HG03521 (cell line): ENCODE measurements around the gene HOOK2.
"Not testable (repeated sequence)": the region's sequence is repeated elsewhere in the genome, so short reads cannot be mapped to it uniquely, and the experiment has no call there.

Experiments used
- ATAC-seq: cut with Tn5 transposase; IDR thresholded peaks from one replicate; pipeline ENCODE4 v1.9.1; 2021; ENCODE audit warnings: mild to moderate bottlenecking, moderate library complexity; ENCODE audit not compliant: unreplicated experiment

The HOOK2 gene

DNA sequence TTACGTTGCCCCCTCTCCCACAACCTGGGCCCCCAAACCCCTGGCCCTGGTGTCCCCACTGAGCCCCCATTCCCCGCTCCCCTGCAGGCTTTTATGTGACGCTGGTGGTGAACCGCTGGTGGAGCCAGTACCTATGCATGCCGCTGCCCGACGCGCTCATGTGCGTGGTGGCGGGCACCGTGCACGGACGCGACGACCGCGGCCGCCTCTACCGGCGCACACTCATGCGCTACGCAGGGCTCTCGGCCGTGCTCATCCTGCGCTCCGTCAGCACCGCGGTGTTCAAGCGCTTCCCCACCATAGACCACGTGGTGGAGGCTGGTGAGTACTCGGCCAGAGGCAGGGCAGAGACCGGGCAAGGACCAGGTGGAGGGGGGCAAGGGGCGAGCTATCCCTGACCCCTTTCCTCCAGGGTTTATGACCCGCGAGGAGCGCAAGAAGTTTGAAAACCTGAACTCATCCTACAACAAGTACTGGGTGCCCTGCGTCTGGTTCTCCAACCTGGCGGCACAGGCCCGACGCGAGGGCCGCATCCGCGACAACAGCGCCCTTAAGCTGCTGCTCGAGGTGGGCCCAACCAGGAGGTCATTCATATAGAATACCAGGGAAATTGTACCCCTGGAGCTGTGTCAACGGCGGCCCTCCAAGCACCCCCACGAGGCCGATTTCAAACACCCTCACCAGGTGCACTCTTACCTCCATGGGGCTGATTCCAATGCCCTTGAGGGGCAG, 20.7 kb downstream of the HOOK2 start:
- no peak for ATAC-seq

DNA sequence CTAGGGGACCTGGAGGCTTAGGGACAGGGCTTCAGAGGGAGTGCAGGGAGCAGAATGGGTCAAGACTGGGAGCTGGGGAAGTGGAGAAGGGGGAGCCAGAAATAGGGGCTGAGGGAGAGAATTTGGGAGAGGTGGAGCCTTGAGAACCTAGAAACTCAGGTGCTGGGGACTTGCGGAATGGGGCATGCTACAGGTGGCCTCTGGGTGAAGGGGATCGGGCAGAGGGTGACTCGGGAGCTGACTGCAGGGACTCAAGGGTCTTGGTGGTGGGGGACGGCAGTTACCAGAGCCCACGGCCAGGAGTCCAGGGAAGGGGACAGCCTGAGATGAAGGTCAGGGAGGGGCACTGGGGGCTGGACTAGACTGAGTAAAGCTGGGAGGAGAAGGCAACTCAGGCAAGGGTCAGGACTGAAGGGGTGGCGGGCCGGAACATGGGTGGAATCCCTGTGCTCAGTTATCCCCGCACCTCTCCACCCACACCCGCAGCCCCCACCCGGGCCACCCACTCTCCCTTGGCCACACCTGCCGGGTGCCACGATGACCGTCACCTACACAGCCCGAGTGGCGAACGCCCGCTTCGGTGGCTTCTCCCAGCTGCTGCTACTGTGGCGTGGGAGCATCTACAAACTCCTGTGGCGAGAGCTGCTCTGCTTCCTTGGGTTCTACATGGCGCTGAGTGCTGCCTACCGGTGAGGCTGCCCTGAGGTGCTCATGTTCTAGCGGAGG, 23.1 kb downstream of the HOOK2 start:
- no peak for ATAC-seq

GRCh38 chr19:12751635-12752034, 23.7 kb downstream of the HOOK2 start, which contains the start of gene BEST2:
Gene BEST2 (plus strand): TSS chr19:12751791. CDS start chr19:12752593, 802 bp downstream.
- ATAC-seq = no peak

DNA sequence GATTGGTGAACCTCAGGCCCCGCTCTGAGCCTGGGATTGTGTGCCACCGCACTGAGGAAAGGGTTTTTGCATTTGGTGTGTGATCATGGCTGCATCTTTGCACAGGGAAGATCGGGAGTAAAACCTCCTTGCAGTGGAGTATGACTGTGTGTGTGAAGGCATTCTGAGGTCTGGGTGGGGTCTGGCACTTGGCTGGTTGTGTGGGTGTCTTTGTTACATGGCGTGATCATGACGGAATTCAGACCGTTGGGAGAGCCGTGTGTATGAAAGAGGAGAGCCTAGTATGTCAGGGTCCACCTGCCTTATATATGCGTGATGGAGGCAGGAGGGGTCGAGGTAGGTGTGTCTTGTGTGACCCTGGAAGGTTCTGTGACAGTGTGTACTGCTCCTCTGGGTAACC, 24.5 kb downstream of the HOOK2 start:
- no peak for ATAC-seq

DNA sequence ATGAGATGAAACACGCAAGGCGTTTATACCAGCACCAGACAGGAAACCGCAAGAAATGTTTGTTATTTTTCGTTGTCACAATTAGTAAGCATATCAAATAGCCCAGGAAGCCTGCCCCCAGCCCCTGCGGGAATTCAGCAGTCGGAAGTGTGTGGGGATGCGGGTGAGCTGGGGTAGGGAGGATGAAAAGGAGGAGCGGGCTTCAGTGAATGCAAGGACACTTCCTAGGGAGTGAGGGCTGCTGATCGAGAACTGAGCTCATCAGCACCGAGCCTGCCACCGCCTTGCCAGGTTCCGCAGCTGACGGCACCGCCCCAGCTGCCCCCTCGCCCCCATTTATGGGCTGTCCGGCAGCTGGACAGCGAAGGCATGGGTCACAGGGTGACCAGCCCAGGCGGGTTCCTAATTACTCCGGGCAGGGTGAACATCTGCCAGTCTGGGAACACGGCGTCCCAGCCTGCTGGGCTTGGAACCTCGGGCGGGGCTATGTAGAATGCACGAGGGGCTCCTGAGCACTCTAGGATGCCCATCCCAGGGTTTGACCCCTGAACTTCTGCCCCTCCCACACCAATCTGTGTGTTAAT, 25.3 kb downstream of the HOOK2 start:
- ATAC-seq = no peak

- no peak for ATAC-seq
Observed at GRCh38 chr19:12748489-12748888, 26.9 kb downstream of the HOOK2 start.

- ATAC-seq = no peak
Observed at GRCh38 chr19:12745166-12745897, 30.0 kb downstream of the HOOK2 start.

- ATAC-seq = no peak
Observed at GRCh38 chr19:12737835-12738351, 37.5 kb downstream of the HOOK2 start.

GRCh38 chr19:12736995-12737834, 38.1 kb downstream of the HOOK2 start, which contains the start of gene GET3:
Gene GET3 (plus strand): TSS chr19:12737497. CDS start chr19:12737506, 9 bp downstream.
- peak; percentile 64 for ATAC-seq

DNA sequence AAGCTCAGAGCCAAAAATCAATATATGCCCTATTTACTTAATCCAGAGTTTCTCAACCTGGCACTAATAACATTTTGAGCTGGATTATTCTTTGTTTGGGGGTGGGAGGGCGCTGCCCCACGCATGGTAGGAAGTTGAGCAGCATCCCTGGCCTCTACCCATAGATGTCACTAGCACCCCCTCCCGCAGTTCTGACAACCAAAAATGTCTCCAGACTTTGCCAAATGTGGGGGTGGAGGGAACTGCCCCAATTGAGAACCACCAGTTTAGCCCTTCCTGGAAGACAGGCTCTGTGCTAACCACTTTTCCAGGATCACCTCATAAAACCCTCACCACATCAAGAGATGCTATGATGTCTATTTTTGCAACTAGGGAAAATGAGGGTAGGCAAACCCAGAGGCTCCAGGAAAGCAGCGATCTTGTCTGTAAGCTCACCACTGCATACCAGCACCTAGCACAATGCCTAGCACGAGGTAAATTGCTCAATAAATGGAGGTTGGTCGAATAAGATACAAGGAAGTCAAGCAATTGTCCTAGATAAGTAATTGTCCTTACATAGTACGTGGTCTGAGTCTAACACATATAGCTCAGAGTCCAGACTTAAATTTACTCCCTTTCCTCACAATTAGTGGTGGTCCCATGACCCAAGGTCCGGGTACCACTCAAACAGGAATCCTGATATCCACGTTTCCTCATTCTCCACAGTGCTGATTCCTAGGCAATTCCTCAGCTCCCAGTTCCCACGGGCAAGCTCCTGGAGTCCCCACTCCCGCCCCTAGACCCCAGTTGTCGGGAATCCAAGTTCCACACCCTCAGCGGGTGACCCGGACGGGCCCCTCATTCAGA, 41.8 kb downstream of the HOOK2 start:
- ATAC-seq = no peak

GRCh38 chr19:12731337-12731736, 44.0 kb downstream of the HOOK2 start:
- no peak for ATAC-seq

- ATAC-seq = no peak
Observed at GRCh38 chr19:12730064-12730463, 45.3 kb downstream of the HOOK2 start.

GRCh38 chr19:12727745-12728433, 47.5 kb downstream of the HOOK2 start:
- no peak for ATAC-seq

- ATAC-seq = no peak
Observed at GRCh38 chr19:12726988-12727316, 48.4 kb downstream of the HOOK2 start.

DNA sequence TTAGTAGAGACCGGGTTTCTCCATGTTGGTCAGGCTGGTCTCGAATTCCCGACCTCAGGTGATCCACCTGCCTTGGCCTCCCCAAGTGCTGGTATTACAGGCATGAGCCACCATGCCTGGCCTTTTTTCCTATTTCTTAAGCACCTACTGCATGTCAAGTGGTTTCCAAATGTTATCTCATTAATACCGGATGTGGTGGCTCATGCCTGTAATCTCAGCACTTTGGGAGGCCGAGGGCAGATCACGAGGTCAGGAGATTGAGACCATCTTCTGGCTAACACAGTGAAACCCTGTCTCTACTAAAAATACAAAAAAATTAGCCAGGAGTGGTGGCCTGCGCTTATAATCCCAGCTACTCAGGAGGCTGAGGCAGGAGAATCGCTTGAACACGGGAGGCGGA, 49.7 kb downstream of the HOOK2 start:
- not testable (repeated sequence) for ATAC-seq

DNA sequence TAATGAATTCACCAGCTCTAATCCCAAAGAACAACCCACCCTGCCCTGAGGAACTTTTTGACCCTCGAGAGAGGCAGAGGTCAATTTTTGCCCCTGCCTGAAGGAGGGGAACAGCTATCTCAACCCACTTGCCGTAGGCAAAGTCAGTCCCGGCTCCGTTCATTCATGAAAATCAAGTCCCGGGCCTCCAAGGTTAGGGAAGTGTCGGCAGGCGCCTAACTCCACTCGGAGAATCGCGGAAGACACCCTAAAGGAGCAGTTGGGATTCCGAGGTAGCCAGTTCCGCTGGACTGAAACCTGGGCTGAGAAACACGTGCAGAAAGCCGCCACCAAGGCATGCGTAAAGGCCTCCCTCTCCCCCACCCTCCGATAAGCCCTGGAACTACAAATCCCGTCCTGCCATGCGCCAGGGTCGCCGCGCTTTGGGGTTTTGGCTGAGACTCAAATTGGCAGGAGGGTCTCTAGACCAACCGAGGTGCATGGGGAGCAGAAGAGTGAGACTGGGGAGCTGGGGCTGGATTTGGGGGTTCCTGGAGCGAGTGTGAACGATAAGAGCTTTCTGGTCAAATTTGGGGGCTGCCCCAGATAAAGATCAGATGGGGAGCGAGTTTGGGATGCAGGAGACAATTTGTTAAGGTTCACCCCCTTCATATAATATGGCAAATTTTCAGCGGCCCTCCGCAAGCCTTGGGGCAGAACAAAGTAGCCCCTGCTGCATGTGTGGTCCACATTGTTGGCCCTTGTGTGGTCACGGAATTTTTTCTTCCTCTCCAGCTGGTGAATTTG, 51.5 kb downstream of the HOOK2 start, which contains the start of gene TNPO2:
TSS of gene TNPO2 (minus strand) at position 292 of the 786 bp plus-strand sequence. CDS start 2,955 bp downstream, outside the sequence.
- ATAC-seq = no peak

DNA sequence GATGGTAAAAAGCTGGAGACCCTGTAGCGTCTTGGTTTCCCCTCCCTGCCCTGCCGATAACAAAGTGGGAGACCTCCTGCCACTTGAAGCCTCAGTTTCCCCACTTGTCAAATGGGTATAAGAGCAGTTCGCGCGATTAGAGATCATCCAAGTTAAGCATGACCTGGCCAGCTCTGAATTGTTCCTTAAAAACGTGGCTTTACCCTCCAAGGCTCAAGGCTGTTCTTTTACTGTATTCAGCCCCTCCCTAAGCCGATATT, 52.0 kb downstream of the HOOK2 start:
- ATAC-seq = no peak
